Posterior vena cava (tissue), 2 donors: Measurements from ENCODE around the gene ARHGAP20. TPM values are rescaled to one million over a fixed set of nuclear protein-coding genes. Genes with fewer than 3 reads are reported as not detected.

Source experiments
- DNase-seq: peaks from one replicate; pipeline ENCODE4 v3.0.0-alpha.2; 2020; ENCODE audit warnings: low spot score
- intact Hi-C, 2 donors: fragments of 100-400 bp; cut with DNase I; formaldehyde crosslinking; loops; one replicate each; pipeline versions ENCODE4 v1.14.1 to v1.14.2; 2022 to 2023
- long read RNA-seq, 2 donors: library from polyadenylated mRNA; unstranded; transcript quantifications; one replicate each; pipeline ENCODE4 v2.0.0, GENCODE V29; 2020 to 2021
- total RNA-seq, 2 donors: library from RNA; stranded (reverse); fragmentation: NEBNext Ultra II Directional; extraction: Animal tissue kit (Norgen Biotek cat#: 25700); gene quantifications; one replicate each; pipeline ENCODE4 v1.2.1, GENCODE V29; 2021
- donor health status: DM: yes; HTN: yes; CAD: no.
- donor health status: DM: yes; HTN: yes; CAD: no.

ARHGAP20 gene
- 1 to 10 TPM; 8.6 TPM for total RNA-seq
- long read RNA-seq, donor 1, partial matches to known transcripts, result 2 of 2 reads
- long read RNA-seq, donor 1, other reads (novel, unspliced or antisense), result 0 of 2 reads
- long read RNA-seq, donor 2, partial matches to known transcripts, result 2 of 2 reads
- long read RNA-seq, donor 2, other reads (novel, unspliced or antisense), result 0 of 2 reads

- DNase-seq, result peak; percentile 92
- intact Hi-C loops, result loop anchor here (5.0 kb wide), 2 partner anchors 515 to 520 kb away; no protein-coding TSS in a partner anchor
Measured at GRCh38 chr11:110711776-110712658, at the start of gene ARHGAP20. Gene ARHGAP20 (minus strand): TSS chr11:110712437. CDS start chr11:110712231, 206 bp downstream.

GRCh38 chr11:110761991-110762390 is 49.8 kb upstream of the ARHGAP20 start:
- DNase-seq, result no peak
- intact Hi-C loops, result no loop called here

- intact Hi-C loops, result no loop called here
- DNase-seq, result no peak
Measured at GRCh38 chr11:110761131-110761530, 48.9 kb upstream of the ARHGAP20 start.

GRCh38 chr11:110759972-110760381 is 47.7 kb upstream of the ARHGAP20 start:
- intact Hi-C loops, result no loop called here
- no peak for DNase-seq

GRCh38 chr11:110757962-110758755 is 45.9 kb upstream of the ARHGAP20 start:
- intact Hi-C loops, result no loop called here
- DNase-seq, result no peak

- no peak for DNase-seq
- intact Hi-C loops, result no loop called here
Measured at GRCh38 chr11:110757066-110757465, 44.8 kb upstream of the ARHGAP20 start.

GRCh38 chr11:110755941-110756340 is 43.7 kb upstream of the ARHGAP20 start:
- intact Hi-C loops, result no loop called here
- no peak for DNase-seq

- DNase-seq, result no peak
- intact Hi-C loops, result no loop called here
Measured at GRCh38 chr11:110752890-110753289, 40.7 kb upstream of the ARHGAP20 start.

GRCh38 chr11:110750100-110750499 is 37.9 kb upstream of the ARHGAP20 start:
- intact Hi-C loops, result no loop called here

GRCh38 chr11:110747531-110747930 is 35.3 kb upstream of the ARHGAP20 start:
- intact Hi-C loops, result no loop called here
- no peak for DNase-seq

More at GRCh38 chr11:110750100-110750499, 37.9 kb upstream of the ARHGAP20 start:
- DNase-seq, result no peak

GRCh38 chr11:110738641-110739040 is 26.4 kb upstream of the ARHGAP20 start:
- no peak for DNase-seq
- intact Hi-C loops, result no loop called here

- intact Hi-C loops, result no loop called here
- DNase-seq, result no peak
Measured at GRCh38 chr11:110737593-110737992, 25.4 kb upstream of the ARHGAP20 start.

- intact Hi-C loops, result no loop called here
- no peak for DNase-seq
Measured at GRCh38 chr11:110736171-110736553, 23.9 kb upstream of the ARHGAP20 start.

- intact Hi-C loops, result no loop called here
- no peak for DNase-seq
Measured at GRCh38 chr11:110735455-110736170, 23.4 kb upstream of the ARHGAP20 start.

GRCh38 chr11:110734790-110735189 is 22.6 kb upstream of the ARHGAP20 start:
- DNase-seq, result no peak
- intact Hi-C loops, result no loop called here

GRCh38 chr11:110730773-110731172 is 18.5 kb upstream of the ARHGAP20 start:
- intact Hi-C loops, result no loop called here
- no peak for DNase-seq

GRCh38 chr11:110728883-110729282 is 16.6 kb upstream of the ARHGAP20 start:
- no peak for DNase-seq
- intact Hi-C loops, result loop anchor here in 1 of 2 donors (5.0 kb wide), 1 partner anchor 1208 kb away; the partner anchor contains the start of gene DIXDC1

- intact Hi-C loops, result loop anchor here in 1 of 2 donors (5.0 kb wide), 1 partner anchor 1209 kb away; the partner anchor contains the start of gene DIXDC1
- DNase-seq, result no peak
Measured at GRCh38 chr11:110728476-110728875, 16.2 kb upstream of the ARHGAP20 start.

- no peak for DNase-seq
- intact Hi-C loops, result no loop called here
Measured at GRCh38 chr11:110724358-110724757, 12.1 kb upstream of the ARHGAP20 start.
